Panc1 (cell line): ENCODE measurements around the gene PRXL2B. TPM values are rescaled to one million over a fixed set of nuclear protein-coding genes. Genes with fewer than 3 reads are reported as not detected.

Source experiments
- ATAC-seq: fragments of 200-7000 bp; cut with Tn5 transposase; 2 replicates; pipeline ENCODE4 v1.9.1; 2020; ENCODE audit warnings: mild to moderate bottlenecking, moderate library complexity
- BruUV-seq: library from RNA; stranded (reverse); fragments of 400-500 nt; replicated peaks from 2 replicates; lab custom pipeline; 2021; lab: Mats Ljungman, UMichigan
- CTCF ChIA-PET: fragments of 300-600 bp; sonication (Branson Sonifier 250); formaldehyde crosslinking; loops from one replicate; lab custom pipeline; 2022; ENCODE audit warnings: antibody characterized with exemption; lab: Charles Lee
- POLR2A ChIA-PET: fragments of 300-600 bp; sonication (Branson Sonifier 250); formaldehyde crosslinking; loops from one replicate; lab custom pipeline; 2022; ENCODE audit warnings: antibody characterized with exemption; lab: Charles Lee
- DNase-seq: peaks from one replicate; pipeline ENCODE4 v3.0.0-alpha.2; 2010; ENCODE audit warnings: low read depth, low spot score
- H3K27ac ChIP-seq: 2 replicates; pipeline ENCODE4 v1.5.1; 2011; ENCODE audit warnings: mild to moderate bottlenecking, low read length, inconsistent platforms
- H3K27me3 ChIP-seq: fragments of 200-500 bp; sonication (Bioruptor generic); 2 replicates; pipeline ENCODE4 v1.6.0; 2014; ENCODE audit warnings: low read length, inconsistent platforms; ENCODE audit not compliant: control insufficient read depth, insufficient read depth
- H3K36me3 ChIP-seq: fragments of 200-500 bp; sonication (Bioruptor generic); 2 replicates; pipeline ENCODE4 v1.5.1; 2014; ENCODE audit warnings: inconsistent platforms, mild to moderate bottlenecking, low read length, moderate library complexity; ENCODE audit not compliant: control insufficient read depth, insufficient read depth
- H3K4me1 ChIP-seq: 2 replicates; pipeline ENCODE4 v1.5.1; 2011; ENCODE audit warnings: inconsistent platforms, mild to moderate bottlenecking, low read length, moderate library complexity; ENCODE audit not compliant: control insufficient read depth, insufficient read depth
- H3K4me3 ChIP-seq, 2 experiments: 2 replicates each; pipeline ENCODE4 v1.5.1; 2011 to 2012; ENCODE audit warnings: low read depth in 2 of 2, low read length in 2 of 2, mild to moderate bottlenecking in 2 of 2, inconsistent platforms in 1 of 2, moderate library complexity in 1 of 2
- H3K9me3 ChIP-seq: fragments of 200-500 bp; sonication (Bioruptor generic); 2 replicates; pipeline ENCODE4 v1.5.1; 2014; ENCODE audit warnings: low read depth, mild to moderate bottlenecking, inconsistent platforms, low read length, moderate library complexity; ENCODE audit not compliant: control insufficient read depth, insufficient read depth
- CTCF ChIP-seq: fragments of 450-650 bp; IDR thresholded peaks from 2 replicates; pipeline ENCODE4 v1.5.1; 2017; ENCODE audit warnings: mild to moderate bottlenecking
- POLR2AphosphoS5 ChIP-seq: IDR thresholded peaks from 2 replicates; pipeline ENCODE4 v1.6.1; 2012; ENCODE audit warnings: mild to moderate bottlenecking, low read depth, low read length, moderate library complexity
- REST ChIP-seq, 2 experiments: IDR thresholded peaks; 2 replicates each; pipeline ENCODE4 v1.6.1; 2011 to 2012; ENCODE audit warnings: low read depth in 2 of 2, control low read depth in 1 of 2, low read length in 1 of 2, mild to moderate bottlenecking in 1 of 2, moderate library complexity in 1 of 2; ENCODE audit not compliant: insufficient read depth in 1 of 2
- SIN3A ChIP-seq: IDR thresholded peaks from 2 replicates; pipeline ENCODE4 v1.6.1; 2012; ENCODE audit warnings: low read depth, mild to moderate bottlenecking, low read length, moderate library complexity, borderline replicate concordance; ENCODE audit not compliant: insufficient read depth
- TCF7L2 ChIP-seq: IDR thresholded peaks from 2 replicates; pipeline ENCODE4 v1.6.1; 2011; ENCODE audit warnings: mild to moderate bottlenecking, low read depth, low read length, inconsistent platforms
- in situ Hi-C: cut with HindIII; loops from 2 replicates; pipeline ENCODE4 v1.10.0; 2016; ENCODE audit warnings: low sequenced_read_pairs, low pct_unique_long_range_greater_than_20kb
- intact Hi-C: fragments of 100-400 bp; cut with micrococcal nuclease; formaldehyde crosslinking; loops from one replicate; pipeline ENCODE4 v1.10.0; 2022; ENCODE audit not compliant: unreplicated experiment
- total RNA-seq: library from RNA; stranded (reverse); gene quantifications from one replicate; pipeline ENCODE4 v1.2.1, GENCODE V29; 2021; ENCODE audit not compliant: unreplicated experiment

The PRXL2B gene
- total RNA-seq, 1 experiment from 2014 or later, result 17.0 TPM

- CTCF ChIA-PET, result no interaction called here
- H3K4me3 ChIP-seq, result no peak overlapping the region
- peaks cover 15% of the 10 kb centered on the region for H3K4me1 ChIP-seq
- H3K27ac ChIP-seq, result no peak overlapping the region
- TF ChIP-seq CTCF (no peak), SIN3A (no peak), TCF7L2 (no peak), POLR2AphosphoS5 (no peak)
- no peaks in the 10 kb centered on the region for H3K36me3 ChIP-seq
- DNase-seq (no peak), ATAC-seq (0 out of 2 replicates have a peak, but pooled peaks have one; percentile 5)
- H3K9me3 ChIP-seq, result no peaks in the 10 kb centered on the region
- BruUV-seq, result no TSS peak
- POLR2A ChIA-PET, result no interaction called here
- intact Hi-C loops, result no loop called here
- in situ Hi-C loops, result no loop called here
- no peaks in the 10 kb centered on the region for H3K27me3 ChIP-seq
Measured at GRCh38 chr1:2557482-2558400, 28.8 kb upstream of the PRXL2B start.

- BruUV-seq, result no TSS peak
- H3K27me3 ChIP-seq, result no peaks in the 10 kb centered on the region
- POLR2A ChIA-PET, result no interaction called here
- peaks cover 15% of the 10 kb centered on the region for H3K4me1 ChIP-seq
- in situ Hi-C loops (no loop called here), intact Hi-C loops (no loop called here)
- H3K9me3 ChIP-seq, result no peaks in the 10 kb centered on the region
- no peak for ATAC-seq
- TF ChIP-seq CTCF (no peak), TCF7L2 (no peak), SIN3A (no peak), POLR2AphosphoS5 (no peak), REST (IDR thresholded peaks at IDR 0.05; ENCODE audit: insufficient read depth in 1 of 2, low read depth in 2 of 2, low read length in 1 of 2) (no peak)
- no peak overlapping the region for H3K27ac ChIP-seq
- CTCF ChIA-PET, result no interaction called here
- no peaks in the 10 kb centered on the region for H3K36me3 ChIP-seq
- no peak overlapping the region for H3K4me3 ChIP-seq
- no peak for DNase-seq
Measured at GRCh38 chr1:2558420-2558819, 28.2 kb upstream of the PRXL2B start.
